Endothelial cell of umbilical vein (primary cell): ENCODE measurements around the gene PIGO. TPM values are rescaled to one million over a fixed set of nuclear protein-coding genes. Genes with fewer than 3 reads are reported as not detected.

ENCODE experiments used
- BruUV-seq: library from RNA; stranded (reverse); fragments of 400-500 nt; replicated peaks from 2 replicates; lab custom pipeline; 2021; lab: Mats Ljungman, UMichigan
- CTCF ChIA-PET: fragments of 300-600, 350-600 bp; sonication (Branson Sonifier 250); formaldehyde crosslinking; loops from one replicate; lab custom pipeline; 2021; ENCODE audit warnings: antibody characterized with exemption, inconsistent platforms; lab: Charles Lee
- POLR2A ChIA-PET: fragments of 300-600, 350-600 bp; sonication (Branson Sonifier 250); formaldehyde crosslinking; loops from one replicate; lab custom pipeline; 2021; ENCODE audit warnings: antibody characterized with exemption, inconsistent platforms; lab: Charles Lee
- DNase-seq: peaks from one replicate; pipeline ENCODE4 v3.0.0-alpha.2; 2011; ENCODE audit warnings: low read depth, low spot score
- FAIRE-seq: peaks from 2 replicates; lab custom pipeline; 2011; peaks lifted over from hg19 to GRCh38; lab: Jason Lieb, UNC
- H2AFZ ChIP-seq: 2 replicates; pipeline ENCODE4 v1.6.0; 2012; ENCODE audit warnings: low read depth, low read length, control low read depth, inconsistent platforms
- H3K27ac ChIP-seq: 2 replicates; pipeline ENCODE4 v1.5.1; 2011; ENCODE audit warnings: low read depth, mild to moderate bottlenecking, control low read depth, low read length, moderate library complexity; ENCODE audit not compliant: insufficient read depth
- H3K27me3 ChIP-seq, 2 experiments: 2 replicates each; pipeline versions ENCODE4 v1.6.0 to v1.6.1; 2011; ENCODE audit warnings: low read length in 2 of 2, mixed read lengths in 1 of 2; ENCODE audit not compliant: control insufficient read depth in 2 of 2, insufficient read depth in 2 of 2
- H3K36me3 ChIP-seq, 2 experiments: 2 replicates in 1 of 2; 3 replicates in 1 of 2; pipeline ENCODE4 v1.5.1; 2011; ENCODE audit warnings: low read length in 2 of 2, mild to moderate bottlenecking in 1 of 2, moderate library complexity in 1 of 2; ENCODE audit not compliant: control insufficient read depth in 2 of 2, insufficient read depth in 2 of 2; ENCODE audit errors: extremely low read depth in 1 of 2
- H3K4me1 ChIP-seq: 3 replicates; pipeline ENCODE4 v1.5.1; 2011; ENCODE audit warnings: mild to moderate bottlenecking, low read length; ENCODE audit not compliant: control insufficient read depth, insufficient read depth; ENCODE audit errors: extremely low read depth
- H3K4me2 ChIP-seq: 2 replicates; pipeline ENCODE4 v1.6.1; 2011; ENCODE audit warnings: low read length, control low read depth, mixed read lengths; ENCODE audit not compliant: insufficient read depth
- H3K4me3 ChIP-seq, 3 experiments: fragments of 200-600 bp in 1 of 3; sonication (generic), shearing (Covaris generic) in 1 of 3; replicated peaks in 1 of 3; 2 replicates each; pipeline ENCODE4 v1.5.1; 2011 to 2016; ENCODE audit warnings: control low read depth in 3 of 3, low read length in 3 of 3, mild to moderate bottlenecking in 2 of 3, inconsistent platforms in 1 of 3, low read depth in 1 of 3, moderate library complexity in 1 of 3; ENCODE audit not compliant: insufficient read depth in 1 of 3
- H3K79me2 ChIP-seq: 2 replicates; pipeline ENCODE4 v1.6.0; 2012; ENCODE audit warnings: low read length, inconsistent platforms; ENCODE audit not compliant: control insufficient read depth, insufficient read depth
- H3K9ac ChIP-seq: replicated peaks from 2 replicates; pipeline ENCODE3; 2011; ENCODE audit warnings: low read length, control low read depth; ENCODE audit not compliant: insufficient read depth; ENCODE audit errors: extremely low read depth
- H3K9me1 ChIP-seq: replicated peaks from 3 replicates; pipeline ENCODE4 v1.6.0; 2011; ENCODE audit warnings: mild to moderate bottlenecking, low read length; ENCODE audit not compliant: control insufficient read depth, insufficient read depth; ENCODE audit errors: extremely low read depth
- H3K9me3 ChIP-seq: replicated peaks from 2 replicates; pipeline ENCODE4 v1.5.1; 2012; ENCODE audit warnings: low read length, inconsistent platforms; ENCODE audit not compliant: control insufficient read depth, insufficient read depth
- H4K20me1 ChIP-seq: replicated peaks from 2 replicates; pipeline ENCODE3; 2011; ENCODE audit warnings: mild to moderate bottlenecking, low read length; ENCODE audit not compliant: control insufficient read depth, insufficient read depth; ENCODE audit errors: extremely low read depth
- FOS ChIP-seq: IDR thresholded peaks from 2 replicates; pipeline ENCODE4 v1.6.1; 2011; ENCODE audit warnings: mild to moderate bottlenecking, low read length, moderate library complexity, borderline replicate concordance; ENCODE audit not compliant: insufficient read depth
- GATA2 ChIP-seq: IDR thresholded peaks from 2 replicates; pipeline ENCODE4 v1.7.0; 2011; ENCODE audit warnings: low read depth, mild to moderate bottlenecking, moderate library complexity, mixed read lengths, low read length; ENCODE audit not compliant: insufficient read length, insufficient read depth
- POLR2A ChIP-seq: IDR thresholded peaks from 2 replicates; pipeline ENCODE4 v1.6.1; 2012; ENCODE audit warnings: low read depth, mild to moderate bottlenecking, control low read depth, low read length
- POLR2AphosphoS5 ChIP-seq: IDR thresholded peaks from 2 replicates; pipeline ENCODE4 v1.6.1; 2012; ENCODE audit warnings: low read depth, mild to moderate bottlenecking, control low read depth, low read length, moderate library complexity; ENCODE audit not compliant: insufficient read depth
- dilution Hi-C: fragments of 300-500 bp; cut with MboI; formaldehyde crosslinking; loops from one replicate; pipeline ENCODE4 v1.15.0; 2019; ENCODE audit warnings: low sequenced_read_pairs; ENCODE audit not compliant: extremely low pct_ligation_motif_present
- intact Hi-C: fragments of 100-400 bp; cut with micrococcal nuclease; formaldehyde crosslinking; loops from one replicate; pipeline ENCODE4 v1.10.0; 2022
- polyA plus RNA-seq, 4 experiments: library from polyadenylated mRNA; depleted of rRNA in 3 of 4; stranded (reverse) in 3 of 4; unstranded in 1 of 4; fragments of >200 nt; gene quantifications; 2 replicates each; pipeline versions ENCODE4 v1.2.1 to v1.2.3, GENCODE V29; 2011 to 2012; ENCODE audit warnings: missing spikeins in 1 of 4
- total RNA-seq: library from RNA; stranded (reverse); gene quantifications from 2 replicates; pipeline ENCODE4 v1.2.3, GENCODE V29; 2021
- TF ChIP-seq, protein P1 (sequence below), 2 donors: IDR thresholded peaks; 1 replicate in 1 of 2; 2 replicates in 1 of 2; pipeline ENCODE4 v1.5.1; 2011; ENCODE audit warnings: low read length in 2 of 2, mild to moderate bottlenecking in 2 of 2, moderate library complexity in 2 of 2, control low read depth in 1 of 2, inconsistent platforms in 1 of 2, low read depth in 1 of 2; ENCODE audit not compliant: insufficient read depth in 1 of 2; ENCODE audit errors: extremely low read depth in 1 of 2
- TF ChIP-seq, protein P2 (sequence below): IDR thresholded peaks from 2 replicates; pipeline ENCODE4 v1.6.1; 2011; ENCODE audit not compliant: insufficient read depth, insufficient read length

PIGO gene
- total and polyA plus RNA-seq, 2 donors (not counting 3 experiments of a cell fraction or from before 2014, with no cell fraction given), result 23.5 to 27.3 TPM

DNA sequence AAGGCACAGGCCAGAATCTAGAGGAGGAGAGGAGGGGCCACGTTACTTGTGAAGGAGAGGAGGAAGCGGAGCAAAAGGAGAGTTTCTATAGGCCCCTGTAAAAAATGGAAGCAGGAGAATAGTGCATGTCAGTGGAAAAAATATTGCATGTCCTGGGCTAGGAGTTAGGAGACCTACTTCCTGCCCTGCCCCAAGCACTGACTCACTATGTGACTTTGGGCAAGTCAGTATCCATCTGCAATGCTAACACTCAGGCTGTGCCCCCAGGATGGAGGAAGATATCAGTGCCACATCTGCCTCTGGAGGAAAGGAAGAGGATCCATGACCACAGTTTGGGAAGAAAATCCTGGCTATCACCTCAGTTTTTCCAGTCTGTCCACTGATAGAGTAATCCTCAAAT is 7.0 kb downstream of the PIGO start:
- Histone ChIP-seq H4K20me1 (no peaks in the 10 kb centered on the region), H3K27ac (no peak overlapping the region), H3K27me3 (no peaks in the 10 kb centered on the region), H3K9me1 (no peaks in the 10 kb centered on the region), H3K9me3 (no peaks in the 10 kb centered on the region), H3K4me1 (no peaks in the 10 kb centered on the region), H3K4me3 (no peak overlapping the region), H3K9ac (no peak overlapping the region), H2AFZ (no peak overlapping the region), H3K4me2 (no peak overlapping the region), H3K36me3 (peaks cover 2 to 25% of the 10 kb centered on the region in 2 experiments), H3K79me2 (no peaks in the 10 kb centered on the region)
- ChIA-PET POLR2A (no interaction called here), CTCF (no interaction called here)
- no peak for FAIRE-seq
- dilution Hi-C loops (no loop called here), intact Hi-C loops (no loop called here)
- no TSS peak for BruUV-seq
- no peak for TF ChIP-seq FOS
- TF ChIP-seq POLR2A, result no peak
- no peak for TF ChIP-seq POLR2AphosphoS5
- TF ChIP-seq, protein P1, sequence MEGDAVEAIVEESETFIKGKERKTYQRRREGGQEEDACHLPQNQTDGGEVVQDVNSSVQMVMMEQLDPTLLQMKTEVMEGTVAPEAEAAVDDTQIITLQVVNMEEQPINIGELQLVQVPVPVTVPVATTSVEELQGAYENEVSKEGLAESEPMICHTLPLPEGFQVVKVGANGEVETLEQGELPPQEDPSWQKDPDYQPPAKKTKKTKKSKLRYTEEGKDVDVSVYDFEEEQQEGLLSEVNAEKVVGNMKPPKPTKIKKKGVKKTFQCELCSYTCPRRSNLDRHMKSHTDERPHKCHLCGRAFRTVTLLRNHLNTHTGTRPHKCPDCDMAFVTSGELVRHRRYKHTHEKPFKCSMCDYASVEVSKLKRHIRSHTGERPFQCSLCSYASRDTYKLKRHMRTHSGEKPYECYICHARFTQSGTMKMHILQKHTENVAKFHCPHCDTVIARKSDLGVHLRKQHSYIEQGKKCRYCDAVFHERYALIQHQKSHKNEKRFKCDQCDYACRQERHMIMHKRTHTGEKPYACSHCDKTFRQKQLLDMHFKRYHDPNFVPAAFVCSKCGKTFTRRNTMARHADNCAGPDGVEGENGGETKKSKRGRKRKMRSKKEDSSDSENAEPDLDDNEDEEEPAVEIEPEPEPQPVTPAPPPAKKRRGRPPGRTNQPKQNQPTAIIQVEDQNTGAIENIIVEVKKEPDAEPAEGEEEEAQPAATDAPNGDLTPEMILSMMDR (IDR thresholded peaks at IDR 0.05; ENCODE audit: extremely low read depth in 1 of 2, insufficient read depth in 1 of 2, low read depth in 1 of 2, low read length in 2 of 2), result no peak
- TF ChIP-seq GATA2, result no peak
- TF ChIP-seq, protein P2, sequence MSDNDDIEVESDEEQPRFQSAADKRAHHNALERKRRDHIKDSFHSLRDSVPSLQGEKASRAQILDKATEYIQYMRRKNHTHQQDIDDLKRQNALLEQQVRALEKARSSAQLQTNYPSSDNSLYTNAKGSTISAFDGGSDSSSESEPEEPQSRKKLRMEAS, result no peak
- DNase-seq, result no peak
